NCI-H1436 treated with DMSO at 0.1 percent for 48 hours (cell line): Measurements from ENCODE around the gene CPA1.

Experiments used
- DNase-seq: peaks from one replicate; lab custom pipeline; 2025; lab: John Stamatoyannopoulos, UW

CPA1 gene

DNA sequence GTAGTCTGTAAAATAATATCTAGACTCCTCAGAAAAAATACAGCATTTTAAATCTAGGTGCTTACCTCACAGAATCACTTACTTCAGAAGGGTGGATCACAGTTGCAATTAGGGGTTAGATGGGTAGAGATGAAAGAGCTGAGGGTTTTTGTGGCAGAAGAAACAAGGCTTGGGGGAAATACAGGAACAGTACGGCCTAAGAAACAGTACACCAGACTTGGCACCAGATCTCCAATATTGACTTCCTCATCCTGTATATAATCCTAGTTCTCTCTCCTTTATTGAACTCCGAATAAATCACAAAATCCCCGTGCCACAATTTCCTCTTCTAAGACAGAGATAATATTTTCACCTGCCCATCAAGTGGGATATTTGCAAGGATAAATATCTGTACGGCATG lies 46.3 kb downstream of the CPA1 start:
- DNase-seq, result peak; percentile 35

DNA sequence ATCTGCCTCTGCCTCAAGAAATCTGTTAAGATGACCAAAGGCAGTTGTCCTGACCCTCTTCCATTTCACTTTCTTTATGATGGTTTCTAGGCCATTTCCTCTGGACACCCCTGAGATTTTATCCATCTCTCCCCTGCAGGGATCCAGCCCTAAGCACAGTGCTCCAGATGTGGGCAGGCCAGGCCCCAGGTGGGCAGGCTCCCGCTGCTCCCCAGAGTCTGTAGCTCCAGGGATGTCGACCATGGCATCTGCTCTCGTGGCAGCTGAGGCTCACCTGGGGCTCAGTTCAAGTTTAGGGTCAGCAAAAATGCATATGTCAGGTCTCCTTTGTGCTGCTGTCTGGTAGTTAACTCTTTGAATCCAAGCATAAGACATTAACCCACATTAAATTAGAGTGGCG lies 48.7 kb downstream of the CPA1 start:
- no peak for DNase-seq

DNA sequence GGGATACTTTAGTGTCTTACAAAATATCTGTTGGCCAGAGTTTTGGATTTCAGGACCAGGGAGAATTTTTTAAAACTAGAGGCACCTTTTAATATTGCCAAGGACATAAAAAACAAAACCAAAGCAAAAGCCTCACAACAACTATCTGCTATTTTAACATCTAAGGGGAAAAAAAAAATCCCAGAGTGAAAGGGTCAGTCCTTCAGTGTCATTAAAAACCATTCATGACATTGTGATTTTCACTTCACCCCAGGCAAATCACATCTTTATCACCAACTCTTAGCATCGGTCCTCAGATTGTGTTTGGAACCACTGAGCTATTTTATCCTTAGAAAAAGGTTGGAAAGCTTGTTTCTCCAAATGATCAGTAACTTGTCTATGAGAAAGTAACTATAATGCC lies 49.8 kb downstream of the CPA1 start:
- DNase-seq, result no peak

DNA sequence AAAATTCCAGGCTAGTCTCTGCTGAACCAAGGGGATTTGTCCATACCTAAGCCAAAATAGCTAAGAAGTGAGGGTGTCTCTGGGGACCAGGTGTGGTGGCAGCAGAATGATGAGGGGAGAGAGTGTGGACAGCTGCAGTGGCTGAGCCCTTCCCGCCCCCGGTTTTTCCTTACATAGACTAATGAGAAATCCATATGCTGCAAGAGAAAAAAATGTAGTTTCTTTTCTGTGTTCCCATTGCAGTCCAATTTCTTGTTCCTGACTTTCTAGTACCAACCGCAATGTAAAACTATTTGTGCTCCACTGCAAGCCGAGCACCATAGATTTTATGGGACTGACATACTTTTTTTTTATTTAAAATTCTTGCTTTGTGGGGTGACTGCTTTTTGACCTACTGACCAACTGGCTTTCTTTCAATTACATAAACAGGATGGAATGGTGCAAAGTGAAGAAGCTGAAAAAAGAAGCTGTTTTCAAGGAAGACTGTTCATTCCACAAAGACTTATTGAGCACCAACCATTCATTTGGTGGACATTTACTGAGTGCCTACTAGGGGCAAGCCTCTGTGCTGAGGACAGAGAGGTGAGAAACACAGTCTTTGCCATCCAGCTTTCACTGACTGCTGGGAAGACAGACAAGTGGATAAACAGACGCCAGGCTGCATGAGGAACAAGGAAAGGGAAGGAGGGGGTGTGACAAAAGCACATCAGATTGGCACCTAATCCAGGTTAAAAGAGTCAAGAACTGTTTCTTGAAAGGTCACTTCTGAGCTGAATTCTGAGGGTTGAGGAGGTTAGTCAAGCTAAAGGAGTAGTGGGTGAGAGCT lies 50.8 kb downstream of the CPA1 start:
- no peak for DNase-seq

DNA sequence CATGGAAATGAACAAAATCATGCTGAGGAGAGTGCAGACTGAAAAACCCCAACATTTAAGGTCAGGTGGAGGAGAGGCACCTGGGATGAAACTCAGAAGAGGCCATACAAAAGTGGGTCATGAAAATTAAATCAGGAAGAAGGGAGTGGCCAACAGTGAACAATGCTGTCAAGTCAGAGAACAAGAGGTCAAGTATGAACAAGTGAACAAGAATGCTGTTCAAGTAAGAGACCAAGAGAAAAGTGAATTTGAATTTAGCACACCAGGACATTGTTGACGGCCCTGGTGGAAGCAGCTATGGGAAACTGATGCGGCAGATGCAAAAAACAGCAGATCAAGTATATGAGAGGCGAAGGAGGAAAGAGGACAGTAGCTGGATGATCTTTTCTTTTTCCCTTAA lies 52.6 kb downstream of the CPA1 start:
- no peak for DNase-seq

DNA sequence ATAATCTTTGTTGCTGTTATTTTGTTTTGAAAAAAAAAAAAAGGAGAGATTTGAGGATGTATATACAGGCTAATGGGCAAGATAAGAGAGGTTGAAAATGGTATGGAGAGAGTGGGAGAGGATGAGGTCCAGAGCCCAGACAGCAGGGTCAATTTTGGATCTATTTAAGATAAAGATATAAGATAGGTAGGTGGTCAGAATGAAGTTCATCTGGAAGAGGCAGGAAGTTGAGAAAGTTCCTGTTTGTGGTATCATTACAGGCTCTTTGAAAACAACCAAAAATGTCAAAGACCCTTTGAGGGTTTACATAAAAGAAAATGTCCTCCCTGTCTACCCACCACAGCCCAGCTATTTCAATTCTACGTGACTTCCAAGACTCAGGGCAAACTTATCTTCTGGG lies 53.0 kb downstream of the CPA1 start:
- no peak for DNase-seq

DNA sequence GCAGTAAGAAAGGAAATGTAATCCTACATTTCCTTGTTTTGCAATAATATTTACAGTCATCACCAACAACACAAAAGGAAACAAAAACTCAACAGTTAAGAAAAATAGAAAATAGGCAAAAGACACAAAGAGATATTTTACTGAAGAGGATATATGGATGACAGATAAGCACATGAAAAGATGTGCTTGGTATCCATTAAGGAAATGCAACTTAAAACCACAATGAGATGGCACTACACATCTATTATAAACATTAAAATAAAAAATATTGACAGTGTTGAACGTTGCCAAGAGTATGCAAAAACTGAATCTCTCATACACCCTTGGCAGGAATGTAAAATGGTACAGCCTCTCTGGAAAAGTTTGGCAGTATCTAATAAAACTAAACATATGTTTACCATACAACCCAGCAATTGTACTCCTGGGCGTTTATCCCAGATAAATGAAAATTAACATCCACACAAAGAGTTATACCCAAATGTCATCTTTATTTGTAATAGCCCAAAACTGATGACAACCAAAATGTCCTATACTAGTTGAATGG lies 55.1 kb downstream of the CPA1 start:
- DNase-seq, result no peak

DNA sequence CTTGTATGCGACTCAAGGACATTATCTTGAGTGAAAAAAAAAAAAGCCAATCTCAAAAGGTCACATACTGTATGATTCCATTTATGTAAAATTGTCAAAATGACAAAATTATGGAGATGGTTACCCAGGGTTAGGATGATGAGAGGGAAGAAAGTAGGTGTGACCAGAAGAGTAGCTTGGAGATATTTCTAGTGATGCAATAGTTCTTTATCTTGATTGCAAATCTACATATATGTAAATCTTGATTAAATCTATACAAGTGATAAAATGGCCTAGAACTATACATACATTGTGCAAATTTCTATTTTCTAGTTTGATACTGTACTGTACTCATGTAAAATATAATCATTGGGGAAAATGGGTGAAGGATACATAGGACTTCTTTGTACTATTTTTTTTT lies 56.0 kb downstream of the CPA1 start:
- no peak for DNase-seq
